GM12801 (cell line): Measurements from ENCODE around the gene ARHGAP24.

Experiments used
- CTCF ChIP-seq: IDR thresholded peaks from one replicate; pipeline ENCODE4 v1.5.1; 2011; ENCODE audit warnings: control low read depth; ENCODE audit not compliant: insufficient read length; ENCODE audit errors: extremely low read depth

The ARHGAP24 gene

GRCh38 chr4:85725721-85726170 is 250.8 kb downstream of the ARHGAP24 start:
- TF ChIP-seq CTCF = no peak

- no peak for TF ChIP-seq CTCF
Measured at GRCh38 chr4:85726555-85726954, 251.6 kb downstream of the ARHGAP24 start.

- TF ChIP-seq CTCF = no peak
Measured at GRCh38 chr4:85728464-85728863, 253.5 kb downstream of the ARHGAP24 start.

GRCh38 chr4:85732124-85732523 is 257.2 kb downstream of the ARHGAP24 start:
- TF ChIP-seq CTCF = no peak

- TF ChIP-seq CTCF = no peak
Measured at GRCh38 chr4:85733798-85734197, 258.8 kb downstream of the ARHGAP24 start.

- TF ChIP-seq CTCF = no peak
Measured at GRCh38 chr4:85734424-85734831, 259.5 kb downstream of the ARHGAP24 start.

GRCh38 chr4:85736571-85736970 is 261.6 kb downstream of the ARHGAP24 start:
- no peak for TF ChIP-seq CTCF

- TF ChIP-seq CTCF = no peak
Measured at GRCh38 chr4:85737254-85737653, 262.3 kb downstream of the ARHGAP24 start.
